Measurements from ENCODE around the gene FAM184B.

DNA sequence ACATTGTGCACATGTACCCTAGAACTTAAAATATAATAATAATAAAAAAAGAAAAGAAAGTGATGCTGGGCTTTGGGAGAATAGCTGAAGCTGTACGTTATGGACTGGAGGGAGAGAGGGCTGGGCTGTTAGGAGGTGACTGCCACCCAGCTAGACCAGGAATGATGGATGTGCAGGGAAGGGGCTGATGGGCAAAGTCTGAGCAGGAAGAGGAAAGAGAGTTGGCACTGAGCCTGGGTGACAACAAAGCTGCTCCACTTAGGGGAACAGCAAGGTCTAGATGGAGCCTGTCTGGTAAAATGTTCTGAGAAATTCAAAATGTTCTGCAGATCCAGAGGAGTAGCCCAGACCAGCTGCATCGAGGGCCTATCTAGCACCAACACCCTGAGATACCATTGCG is 134.7 kb downstream of the FAM184B start:
- TF ChIP-seq, protein P1, sequence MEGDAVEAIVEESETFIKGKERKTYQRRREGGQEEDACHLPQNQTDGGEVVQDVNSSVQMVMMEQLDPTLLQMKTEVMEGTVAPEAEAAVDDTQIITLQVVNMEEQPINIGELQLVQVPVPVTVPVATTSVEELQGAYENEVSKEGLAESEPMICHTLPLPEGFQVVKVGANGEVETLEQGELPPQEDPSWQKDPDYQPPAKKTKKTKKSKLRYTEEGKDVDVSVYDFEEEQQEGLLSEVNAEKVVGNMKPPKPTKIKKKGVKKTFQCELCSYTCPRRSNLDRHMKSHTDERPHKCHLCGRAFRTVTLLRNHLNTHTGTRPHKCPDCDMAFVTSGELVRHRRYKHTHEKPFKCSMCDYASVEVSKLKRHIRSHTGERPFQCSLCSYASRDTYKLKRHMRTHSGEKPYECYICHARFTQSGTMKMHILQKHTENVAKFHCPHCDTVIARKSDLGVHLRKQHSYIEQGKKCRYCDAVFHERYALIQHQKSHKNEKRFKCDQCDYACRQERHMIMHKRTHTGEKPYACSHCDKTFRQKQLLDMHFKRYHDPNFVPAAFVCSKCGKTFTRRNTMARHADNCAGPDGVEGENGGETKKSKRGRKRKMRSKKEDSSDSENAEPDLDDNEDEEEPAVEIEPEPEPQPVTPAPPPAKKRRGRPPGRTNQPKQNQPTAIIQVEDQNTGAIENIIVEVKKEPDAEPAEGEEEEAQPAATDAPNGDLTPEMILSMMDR (IDR thresholded peaks at IDR 0.05) = no peak
- TF ChIP-seq POLR2A (IDR thresholded peaks at IDR 0.05) = no peak
